Type B pancreatic cell (in vitro differentiated cells): Measurements from ENCODE around the gene SUCO. TPM values are rescaled to one million over a fixed set of nuclear protein-coding genes. Genes with fewer than 3 reads are reported as not detected.

ENCODE experiments used
- DNase-seq: peaks from one replicate; pipeline ENCODE4 v3.0.0; 2021; ENCODE audit warnings: mixed read lengths; ENCODE audit not compliant: unreplicated experiment; ENCODE audit errors: extremely low spot score
- H3K27ac Mint-ChIP-seq: 2 replicates; pipeline ENCODE4 v1.8.0; 2021; ENCODE audit warnings: mild to moderate bottlenecking, mixed read lengths
- H3K27me3 Mint-ChIP-seq: 2 replicates; pipeline ENCODE4 v1.8.0; 2021; ENCODE audit warnings: mixed read lengths
- H3K36me3 Mint-ChIP-seq: 2 replicates; pipeline ENCODE4 v1.8.0; 2021; ENCODE audit warnings: mixed read lengths
- H3K4me1 Mint-ChIP-seq: one replicate; pipeline ENCODE4 v1.8.0; 2021; ENCODE audit warnings: mixed read lengths; ENCODE audit not compliant: unreplicated experiment
- H3K4me3 Mint-ChIP-seq: 2 replicates; pipeline ENCODE4 v1.8.0; 2021; ENCODE audit warnings: mild to moderate bottlenecking, mixed read lengths
- H3K9me3 Mint-ChIP-seq: 2 replicates; pipeline ENCODE4 v1.8.0; 2021; ENCODE audit warnings: mixed read lengths
- total RNA-seq: library from RNA; stranded (reverse); gene quantifications from 2 replicates; pipeline ENCODE4 v1.2.1, GENCODE V29; 2021; ENCODE audit warnings: low replicate concordance
- TF ChIP-seq, protein P1 (sequence below): fragments of 200-600 bp; sonication (generic); conservative IDR thresholded peaks from 2 replicates; pipeline ENCODE4 v1.5.0; 2021; ENCODE audit warnings: antibody characterized with exemption, mild to moderate bottlenecking

Gene SUCO
- total RNA-seq, 1 donor from 2014 or later = 88.3 TPM

DNA sequence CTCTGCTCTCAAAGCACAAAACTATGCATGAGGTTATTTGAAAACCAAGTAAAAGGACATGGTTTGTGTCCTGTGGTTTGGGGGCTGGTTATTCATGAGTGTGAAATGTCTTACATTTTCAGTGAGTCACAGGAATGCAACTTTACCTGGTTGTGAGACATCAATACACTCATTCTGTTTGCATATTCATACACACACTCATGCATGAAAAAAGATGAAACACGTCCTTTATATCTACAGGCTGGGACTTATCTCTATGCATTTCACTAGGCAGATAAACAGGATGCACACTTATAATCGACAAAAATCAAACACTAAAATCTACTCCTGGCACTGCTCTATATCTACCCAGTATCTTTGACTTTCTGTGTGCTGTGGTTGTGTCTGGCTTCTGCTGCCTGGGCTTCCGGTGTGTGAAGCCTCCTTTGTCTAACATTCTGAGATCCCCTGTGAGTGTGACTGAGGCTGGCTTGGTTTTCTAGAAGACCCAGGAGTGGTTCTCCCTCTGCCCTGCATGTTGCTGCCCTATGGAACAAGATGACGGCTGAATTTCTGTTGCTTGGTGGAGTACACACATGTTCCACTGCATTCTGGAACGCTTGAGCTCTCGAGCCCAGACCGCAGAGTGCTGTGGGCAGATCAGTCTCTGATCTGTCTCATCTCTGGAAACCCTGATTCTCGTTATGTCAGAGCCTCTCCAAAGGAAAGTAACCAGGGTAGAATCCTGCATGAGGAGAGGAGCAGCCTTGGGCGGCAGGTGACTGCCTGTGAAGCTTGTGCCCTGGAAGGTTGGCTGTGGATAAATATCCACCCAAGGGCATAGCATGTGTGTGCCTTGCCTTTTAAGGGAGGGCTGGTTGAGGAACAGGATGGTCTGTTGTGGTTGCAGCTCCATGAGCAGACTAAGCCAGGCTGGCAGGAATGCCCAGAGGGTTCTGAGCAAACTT lies 106.2 kb downstream of the SUCO start:
- Mint-ChIP-seq H3K27me3 (no peaks in the 10 kb centered on the region), H3K4me3 (no peak overlapping the region), H3K27ac (no peak overlapping the region), H3K4me1 (no peaks in the 10 kb centered on the region), H3K9me3 (peaks cover 4% of the 10 kb centered on the region), H3K36me3 (no peaks in the 10 kb centered on the region)
- TF ChIP-seq, protein P1, sequence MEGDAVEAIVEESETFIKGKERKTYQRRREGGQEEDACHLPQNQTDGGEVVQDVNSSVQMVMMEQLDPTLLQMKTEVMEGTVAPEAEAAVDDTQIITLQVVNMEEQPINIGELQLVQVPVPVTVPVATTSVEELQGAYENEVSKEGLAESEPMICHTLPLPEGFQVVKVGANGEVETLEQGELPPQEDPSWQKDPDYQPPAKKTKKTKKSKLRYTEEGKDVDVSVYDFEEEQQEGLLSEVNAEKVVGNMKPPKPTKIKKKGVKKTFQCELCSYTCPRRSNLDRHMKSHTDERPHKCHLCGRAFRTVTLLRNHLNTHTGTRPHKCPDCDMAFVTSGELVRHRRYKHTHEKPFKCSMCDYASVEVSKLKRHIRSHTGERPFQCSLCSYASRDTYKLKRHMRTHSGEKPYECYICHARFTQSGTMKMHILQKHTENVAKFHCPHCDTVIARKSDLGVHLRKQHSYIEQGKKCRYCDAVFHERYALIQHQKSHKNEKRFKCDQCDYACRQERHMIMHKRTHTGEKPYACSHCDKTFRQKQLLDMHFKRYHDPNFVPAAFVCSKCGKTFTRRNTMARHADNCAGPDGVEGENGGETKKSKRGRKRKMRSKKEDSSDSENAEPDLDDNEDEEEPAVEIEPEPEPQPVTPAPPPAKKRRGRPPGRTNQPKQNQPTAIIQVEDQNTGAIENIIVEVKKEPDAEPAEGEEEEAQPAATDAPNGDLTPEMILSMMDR = no peak
- no peak for DNase-seq

DNA sequence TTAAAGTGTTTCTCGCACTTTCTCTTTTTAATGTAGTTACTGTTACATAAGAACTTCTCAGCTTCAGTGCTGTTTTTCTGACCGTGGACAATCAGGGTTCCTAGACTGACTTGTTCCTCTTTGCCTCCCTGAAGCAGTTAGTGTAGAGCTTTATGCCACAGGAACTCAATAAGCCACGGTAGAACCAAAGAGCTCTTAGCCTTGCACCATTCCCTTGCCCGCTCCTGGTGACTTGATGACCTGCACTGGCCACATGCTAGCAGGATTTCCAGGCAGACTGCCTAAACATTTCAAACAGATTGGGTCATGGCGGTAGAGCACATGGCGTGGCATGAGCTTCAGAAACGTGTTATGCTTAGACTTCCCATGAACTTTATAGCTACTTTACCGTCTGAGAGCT lies 107.2 kb downstream of the SUCO start:
- DNase-seq = no peak

DNA sequence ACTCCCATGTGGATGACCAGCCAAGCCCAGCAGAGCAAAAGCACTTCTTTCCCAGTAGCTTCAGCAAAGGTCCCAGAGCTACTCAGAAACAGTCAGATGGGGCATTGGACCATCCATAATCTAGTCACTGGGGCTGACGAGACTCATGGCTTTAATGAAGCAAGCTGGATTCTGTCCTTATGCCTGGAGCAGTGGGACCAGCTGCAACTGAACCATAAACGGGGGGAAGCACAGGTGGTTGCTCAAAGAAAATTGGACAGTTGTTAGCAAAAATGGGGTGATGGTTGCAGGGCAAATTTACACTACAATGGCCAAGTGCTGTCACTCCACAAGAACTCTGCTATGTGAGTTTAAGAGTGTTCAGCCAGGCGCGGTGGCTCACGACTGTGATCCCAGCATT lies 108.5 kb downstream of the SUCO start:
- Mint-ChIP-seq H3K4me1 (no peaks in the 10 kb centered on the region), H3K27ac (no peak overlapping the region), H3K36me3 (no peaks in the 10 kb centered on the region), H3K9me3 (peaks cover 4% of the 10 kb centered on the region), H3K4me3 (no peak overlapping the region), H3K27me3 (no peaks in the 10 kb centered on the region)
- TF ChIP-seq, protein P1 = no peak
- no peak for DNase-seq

More for the DNA sequence above, 107.2 kb downstream of the SUCO start:
- Mint-ChIP-seq H3K36me3 (no peaks in the 10 kb centered on the region), H3K9me3 (peaks cover 4% of the 10 kb centered on the region), H3K4me1 (no peaks in the 10 kb centered on the region), H3K4me3 (no peak overlapping the region), H3K27ac (no peak overlapping the region), H3K27me3 (no peaks in the 10 kb centered on the region)
- TF ChIP-seq, protein P1 = no peak

DNA sequence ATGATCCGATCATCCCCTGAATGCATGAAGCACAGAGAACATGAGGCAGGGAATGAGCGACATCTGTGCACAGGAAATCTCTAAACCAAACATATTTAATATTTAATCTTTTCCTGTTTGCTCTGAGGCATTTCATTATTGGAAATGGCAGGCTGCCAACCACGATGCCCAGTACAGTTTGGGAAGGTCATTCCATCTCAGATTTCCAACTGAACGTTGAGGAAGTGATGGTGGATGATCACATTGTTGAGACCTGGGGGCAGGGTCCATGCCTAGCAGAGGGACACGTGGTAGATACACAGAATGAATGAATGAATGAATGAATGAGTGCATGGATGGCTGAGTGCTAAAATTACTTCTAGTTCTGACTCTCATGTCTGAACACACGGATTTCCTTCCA lies 110.0 kb downstream of the SUCO start:
- Mint-ChIP-seq H3K9me3 (no peaks in the 10 kb centered on the region), H3K4me1 (no peaks in the 10 kb centered on the region), H3K27me3 (no peaks in the 10 kb centered on the region), H3K27ac (no peak overlapping the region), H3K36me3 (no peaks in the 10 kb centered on the region), H3K4me3 (no peak overlapping the region)
- TF ChIP-seq, protein P1 = no peak
- no peak for DNase-seq

DNA sequence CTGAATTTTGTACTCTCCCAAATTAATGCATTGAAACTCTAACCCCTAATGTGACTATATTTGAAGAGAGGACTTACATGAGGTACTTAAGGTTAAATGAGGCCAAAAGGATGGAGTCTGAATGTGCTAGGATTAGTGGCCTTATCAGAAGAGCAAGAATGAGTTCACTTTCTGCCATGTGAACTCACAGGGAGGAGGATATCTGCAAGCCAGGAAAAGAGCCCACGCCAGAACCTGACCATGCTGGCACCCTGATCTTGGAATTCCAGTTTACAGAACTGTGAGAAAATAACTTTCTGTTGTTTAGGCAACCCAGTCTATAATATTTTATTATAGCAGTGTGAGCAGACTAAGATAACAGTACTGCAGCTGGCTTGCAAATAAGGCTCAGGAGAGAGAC lies 113.7 kb downstream of the SUCO start:
- TF ChIP-seq, protein P1 = no peak
- no peak overlapping the region for H3K27ac Mint-ChIP-seq
- H3K4me3 Mint-ChIP-seq = no peak overlapping the region
- no peaks in the 10 kb centered on the region for H3K27me3 Mint-ChIP-seq
- no peaks in the 10 kb centered on the region for H3K4me1 Mint-ChIP-seq
- no peak for DNase-seq
- no peaks in the 10 kb centered on the region for H3K9me3 Mint-ChIP-seq
- H3K36me3 Mint-ChIP-seq = no peaks in the 10 kb centered on the region
